H1 (cell line): Measurements from ENCODE around the gene TRIM44. TPM values are rescaled to one million over a fixed set of nuclear protein-coding genes. Genes with fewer than 3 reads are reported as not detected.

Experiments used
- CTCF ChIP-seq, 3 experiments: IDR thresholded peaks; 1 replicate in 2 of 3; 2 replicates in 1 of 3; pipeline versions ENCODE4 v1.5.1 to v1.6.1; 2011; ENCODE audit warnings: low read length in 3 of 3, mild to moderate bottlenecking in 3 of 3, inconsistent platforms in 2 of 3, low read depth in 1 of 3, moderate library complexity in 1 of 3; ENCODE audit not compliant: insufficient read depth in 1 of 3; ENCODE audit errors: control extremely low read depth in 1 of 3
- polyA plus RNA-seq, 7 experiments: library from polyadenylated mRNA; depleted of rRNA in 3 of 7; stranded (reverse) in 5 of 7; unstranded in 2 of 7; fragments of >200 nt in 5 of 7; fragments of 200-250 nt in 2 of 7; gene quantifications; 1 replicate in 5 of 7; 2 replicates in 1 of 7; 4 replicates in 1 of 7; pipeline versions ENCODE4 v1.2.1 to v1.2.3, GENCODE V29; 2011 to 2013; ENCODE audit warnings: missing spikeins in 2 of 7, mixed read lengths in 2 of 7
- total RNA-seq: library from RNA; stranded (reverse); fragmentation: NEBNext Ultra II Directional; extraction: Animal tissue kit (Norgen Biotek cat#: 25700); gene quantifications from 2 replicates; pipeline ENCODE4 v1.2.1, GENCODE V29; 2021

TRIM44 gene
- total and polyA plus RNA-seq, 2 of the 8 experiments (the other 6 are each of a cell fraction or from before 2014, with no cell fraction given), result 13.9 to 34.4 TPM

GRCh38 chr11:35794850-35795249 lies 132.3 kb downstream of the TRIM44 start (continued):
- no peak for TF ChIP-seq CTCF (IDR thresholded peaks at IDR 0.05; ENCODE audit: control extremely low read depth in 1 of 3, insufficient read depth in 1 of 3, low read depth in 1 of 3, low read length in 3 of 3)
